ENCODE data around the gene NBAS.

DNA sequence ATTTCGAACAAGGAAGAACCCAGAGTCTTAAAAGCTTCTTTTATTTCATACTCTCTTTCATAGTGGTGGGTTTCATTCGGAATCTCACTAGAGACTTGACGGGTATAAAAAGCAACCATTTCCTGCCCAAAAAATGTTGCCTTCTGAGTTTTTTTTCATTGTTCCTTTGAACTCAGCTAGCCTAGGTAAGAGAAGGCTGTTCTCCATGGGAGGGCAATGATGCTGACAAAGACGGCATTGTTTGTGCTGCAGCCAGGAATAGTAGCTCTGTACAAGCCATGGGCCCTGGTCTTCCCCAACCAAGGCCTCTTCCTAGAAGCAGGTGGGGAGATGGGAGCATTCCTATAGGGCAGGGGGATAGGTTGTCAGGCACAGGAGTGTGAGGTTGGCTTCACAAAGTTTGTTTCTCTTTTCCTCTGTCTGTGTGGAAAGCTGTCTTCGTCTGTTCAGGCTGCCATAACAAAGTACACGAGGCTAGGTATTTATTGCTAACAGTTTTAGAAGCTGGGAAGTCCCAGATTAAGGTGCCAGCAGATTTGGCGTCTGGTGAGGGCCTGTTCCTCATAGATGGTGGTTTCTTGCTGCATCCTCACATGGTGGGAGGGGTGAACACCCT lies 405.1 kb downstream of the NBAS start:
- TF ChIP-seq, protein P1, sequence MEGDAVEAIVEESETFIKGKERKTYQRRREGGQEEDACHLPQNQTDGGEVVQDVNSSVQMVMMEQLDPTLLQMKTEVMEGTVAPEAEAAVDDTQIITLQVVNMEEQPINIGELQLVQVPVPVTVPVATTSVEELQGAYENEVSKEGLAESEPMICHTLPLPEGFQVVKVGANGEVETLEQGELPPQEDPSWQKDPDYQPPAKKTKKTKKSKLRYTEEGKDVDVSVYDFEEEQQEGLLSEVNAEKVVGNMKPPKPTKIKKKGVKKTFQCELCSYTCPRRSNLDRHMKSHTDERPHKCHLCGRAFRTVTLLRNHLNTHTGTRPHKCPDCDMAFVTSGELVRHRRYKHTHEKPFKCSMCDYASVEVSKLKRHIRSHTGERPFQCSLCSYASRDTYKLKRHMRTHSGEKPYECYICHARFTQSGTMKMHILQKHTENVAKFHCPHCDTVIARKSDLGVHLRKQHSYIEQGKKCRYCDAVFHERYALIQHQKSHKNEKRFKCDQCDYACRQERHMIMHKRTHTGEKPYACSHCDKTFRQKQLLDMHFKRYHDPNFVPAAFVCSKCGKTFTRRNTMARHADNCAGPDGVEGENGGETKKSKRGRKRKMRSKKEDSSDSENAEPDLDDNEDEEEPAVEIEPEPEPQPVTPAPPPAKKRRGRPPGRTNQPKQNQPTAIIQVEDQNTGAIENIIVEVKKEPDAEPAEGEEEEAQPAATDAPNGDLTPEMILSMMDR (IDR thresholded peaks at IDR 0.05) = no peak
- TF ChIP-seq POLR2A (IDR thresholded peaks at IDR 0.05) (no peak), EP300 (IDR thresholded peaks at IDR 0.05) (no peak)
